A549 (cell line): ENCODE results near the gene SH3RF1. TPM values are rescaled to one million over a fixed set of nuclear protein-coding genes. Genes with fewer than 3 reads are reported as not detected.

ENCODE experiments used
- ATAC-seq, 2 experiments: fragments of 200-7000 bp in 1 of 2; fragments of >200 bp in 1 of 2; cut with Nextera tagmentation in 1 of 2; cut with Tn5 transposase in 1 of 2; 3 replicates each; pipeline versions ENCODE4 v1.8.0 to v1.9.1; 2018 to 2020; ENCODE audit warnings: mild to moderate bottlenecking in 1 of 2, moderate library complexity in 1 of 2
- CTCF ChIA-PET: fragments of 300-600 bp; sonication (Branson Sonifier 250); formaldehyde crosslinking; extraction: SDS; loops from one replicate; lab custom pipeline; 2021; ENCODE audit warnings: antibody characterized with exemption, inconsistent platforms; lab: Yijun Ruan, JAX
- POLR2A ChIA-PET: fragments of 350-600 bp; formaldehyde crosslinking; extraction: SDS; loops from one replicate; lab custom pipeline; 2021; ENCODE audit warnings: antibody characterized with exemption, inconsistent platforms; lab: Yijun Ruan, JAX
- DNase-seq, 2 experiments: peaks; one replicate each; pipeline versions ENCODE4 v3.0.0 to v3.0.0-alpha.2; 2011 to 2016; ENCODE audit warnings: low read depth in 1 of 2, low spot score in 1 of 2
- FAIRE-seq: peaks from 2 replicates; lab custom pipeline; 2011; peaks lifted over from hg19 to GRCh38; lab: Jason Lieb, UNC
- H3K27ac ChIP-seq, 2 experiments: fragments of >200 bp; sonication (Bioruptor Twin); formaldehyde crosslinking; 3 replicates each; pipeline ENCODE4 v1.5.1; 2016 to 2017
- H3K4me1 ChIP-seq: fragments of >200 bp; sonication (Bioruptor Twin); formaldehyde crosslinking; 3 replicates; pipeline ENCODE4 v1.6.1; 2016
- H3K4me2 ChIP-seq: fragments of >200 bp; sonication (Bioruptor Twin); formaldehyde crosslinking; 3 replicates; pipeline ENCODE4 v1.6.1; 2016
- H3K4me3 ChIP-seq: fragments of >200 bp; sonication (Bioruptor Twin); formaldehyde crosslinking; 3 replicates; pipeline ENCODE4 v1.5.1; 2016
- H3K9me3 ChIP-seq: fragments of >200 bp; sonication (Bioruptor Twin); formaldehyde crosslinking; 3 replicates; pipeline ENCODE4 v1.6.1; 2016
- CBX2 ChIP-seq: fragments of 200-600 bp; sonication (generic); IDR thresholded peaks from 2 replicates; pipeline ENCODE4 v1.6.1; 2016; ENCODE audit warnings: low read depth, mild to moderate bottlenecking, borderline replicate concordance
- CHD2 ChIP-seq: fragments of 150-350 bp; IDR thresholded peaks from 2 replicates; pipeline ENCODE4 v1.6.1; 2014; ENCODE audit warnings: low read length; ENCODE audit not compliant: partially characterized antibody
- CHD4 ChIP-seq: fragments of 200-600 bp; sonication (generic); IDR thresholded peaks from 2 replicates; pipeline ENCODE4 v1.6.1; 2016; ENCODE audit warnings: antibody characterized with exemption, mild to moderate bottlenecking, borderline replicate concordance
- E2F6 ChIP-seq: IDR thresholded peaks from 2 replicates; pipeline ENCODE4 v1.6.1; 2012; ENCODE audit warnings: low read depth, borderline replicate concordance
- EHF ChIP-seq: fragments of 250-450 bp; sonication (Bioruptor Pico); IDR thresholded peaks from 2 replicates; pipeline ENCODE4 v1.5.0; 2020; ENCODE audit warnings: mild to moderate bottlenecking
- ELK1 ChIP-seq: fragments of 150-350 bp; IDR thresholded peaks from 2 replicates; pipeline ENCODE4 v1.6.1; 2014; ENCODE audit warnings: low read depth, mild to moderate bottlenecking, low read length
- EP300 ChIP-seq, 2 experiments: fragments of >200 bp; sonication (Bioruptor Twin); formaldehyde crosslinking; IDR thresholded peaks; 2 replicates in 1 of 2; 3 replicates in 1 of 2; pipeline ENCODE4 v1.6.1; 2016 to 2017
- GATA3 ChIP-seq: IDR thresholded peaks from 2 replicates; pipeline ENCODE4 v1.6.1; 2012; ENCODE audit warnings: borderline replicate concordance
- HDAC2 ChIP-seq: fragments of 200-600 bp; sonication (generic); IDR thresholded peaks from 2 replicates; pipeline ENCODE4 v1.6.1; 2016
- HOXB5 ChIP-seq: fragments of 250-450 bp; sonication (Bioruptor Pico); IDR thresholded peaks from 2 replicates; pipeline ENCODE4 v1.5.0; 2020; ENCODE audit warnings: mild to moderate bottlenecking, moderate library complexity
- JUN ChIP-seq, 2 experiments: fragments of >200 bp; sonication (Bioruptor Twin); formaldehyde crosslinking; IDR thresholded peaks; 2 replicates in 1 of 2; 3 replicates in 1 of 2; pipeline ENCODE4 v1.6.1; 2016 to 2017
- KDM5A ChIP-seq: fragments of 200-600 bp; sonication (generic); IDR thresholded peaks from 2 replicates; pipeline ENCODE4 v1.6.1; 2016; ENCODE audit warnings: antibody characterized with exemption, mild to moderate bottlenecking
- MAZ ChIP-seq: fragments of 150-350 bp; IDR thresholded peaks from 2 replicates; pipeline ENCODE4 v1.6.1; 2014; ENCODE audit warnings: antibody characterized with exemption, low read depth, low read length, borderline replicate concordance
- RAD21 ChIP-seq, 2 experiments: fragments of >200 bp in 1 of 2; sonication (Bioruptor Twin) in 1 of 2; formaldehyde crosslinking in 1 of 2; IDR thresholded peaks in 1 of 2; conservative IDR thresholded peaks in 1 of 2; 2 replicates in 1 of 2; 3 replicates in 1 of 2; pipeline ENCODE4 v1.6.1; 2012 to 2018; ENCODE audit warnings: inconsistent platforms in 1 of 2
- ZNF302 ChIP-seq: fragments of 250-450 bp; sonication (Bioruptor Pico); IDR thresholded peaks from 2 replicates; pipeline ENCODE4 v1.9.0; 2021; ENCODE audit warnings: inconsistent platforms, mild to moderate bottlenecking, moderate library complexity
- ZSCAN20 ChIP-seq: fragments of 250-450 bp; sonication (Bioruptor Pico); IDR thresholded peaks from 2 replicates; pipeline ENCODE4 v1.8.0; 2022; ENCODE audit warnings: mild to moderate bottlenecking, moderate library complexity
- WGBS: methylation state at CpG from one replicate; pipeline ENCODE4 v1.1.6; 2017; ENCODE audit errors: missing lambda C conversion rate; 5-methylcytosine and 5-hydroxymethylcytosine counted together
- polyA plus RNA-seq, 4 experiments: library from polyadenylated mRNA; depleted of rRNA in 3 of 4; stranded (reverse); fragments of >200 nt; fragmentation: RNase III in 1 of 4; extraction: RNeasy Plus Mini Kit Qiagen cat#74134 plus additional on column Dnase treatment in 1 of 4; gene quantifications; 2 replicates in 3 of 4; 3 replicates in 1 of 4; pipeline ENCODE4 v1.2.3, GENCODE V29; 2011 to 2017

SH3RF1 gene
- polyA plus RNA-seq, 2 of the 4 experiments (the other 2 are of a cell fraction), result 8.0 to 15.1 TPM

GRCh38 chr4:169047956-169048355 lies 222.8 kb downstream of the SH3RF1 start:
- no peaks in the 10 kb centered on the region for H3K9me3 ChIP-seq
- DNase-seq, result no peak
- no peak overlapping the region for H3K4me2 ChIP-seq
- FAIRE-seq, result no peak
- CTCF ChIA-PET, result interaction anchor here (0.8 kb wide), 1 partner anchor 15 kb away, joined by 3 read pairs; no protein-coding TSS in a partner anchor
- ATAC-seq, result no peak
- POLR2A ChIA-PET, result no interaction called here
- H3K27ac ChIP-seq, result no peak overlapping the region
- no peak overlapping the region for H3K4me3 ChIP-seq
- WGBS, result 84% methylated on average over 4 of the region's 4 CpGs
- no peaks in the 10 kb centered on the region for H3K4me1 ChIP-seq
- TF ChIP-seq CBX2, result no peak
- no peak for TF ChIP-seq RAD21 (conservative IDR thresholded peaks at IDR 0.05 in 1 of 2, IDR thresholded peaks at IDR 0.05 in 1 of 2)

- POLR2A ChIA-PET, result no interaction called here
- H3K4me1 ChIP-seq, result no peaks in the 10 kb centered on the region
- H3K9me3 ChIP-seq, result no peaks in the 10 kb centered on the region
- CTCF ChIA-PET, result interaction anchor here (1.4 to 2.4 kb wide), 3 partner anchors 21 to 26 kb away, joined by 3 to 6 read pairs (median 4); no protein-coding TSS in a partner anchor
- ATAC-seq (0 out of 6 replicates have a peak, but pooled peaks of 1 of the 2 experiments have one; percentile 33), FAIRE-seq (no peak), DNase-seq (peak in 1 of 2 experiments; percentile 10)
- H3K4me3 ChIP-seq, result no peak overlapping the region
- WGBS, result 77% methylated on average over 15 of the region's 15 CpGs
- TF ChIP-seq RAD21 (conservative IDR thresholded peaks at IDR 0.05 in 1 of 2, IDR thresholded peaks at IDR 0.05 in 1 of 2) (peak in 1 of 2 experiments; percentile 13; a peak in 1 of 5 replicates), EHF (CRISPR knock-in tag) (no peak)
- no peak overlapping the region for H3K4me2 ChIP-seq
- no peak overlapping the region for H3K27ac ChIP-seq
These were observed 224.7 kb downstream of the SH3RF1 start for GRCh38 chr4:169045862-169046584.

GRCh38 chr4:169044714-169045447 lies 225.9 kb downstream of the SH3RF1 start:
- DNase-seq, result no peak
- no peak for ATAC-seq
- 91% methylated on average over 5 of the region's 5 CpGs for WGBS
- Histone ChIP-seq H3K27ac (no peak overlapping the region), H3K9me3 (no peaks in the 10 kb centered on the region), H3K4me1 (no peaks in the 10 kb centered on the region), H3K4me2 (no peak overlapping the region), H3K4me3 (no peak overlapping the region)
- TF ChIP-seq KDM5A (no peak), CHD2 (no peak), E2F6 (no peak), GATA3 (no peak), ZSCAN20 (CRISPR knock-in tag) (no peak), EP300 (IDR thresholded peaks at IDR 0.05) (no peak), CHD4 (no peak), ZNF302 (CRISPR knock-in tag) (no peak), RAD21 (conservative IDR thresholded peaks at IDR 0.05 in 1 of 2, IDR thresholded peaks at IDR 0.05 in 1 of 2) (no peak), MAZ (no peak), CBX2 (no peak), ELK1 (no peak), HOXB5 (CRISPR knock-in tag) (no peak), JUN (IDR thresholded peaks at IDR 0.05) (no peak), HDAC2 (no peak)
- ChIA-PET POLR2A (no interaction called here), CTCF (interaction anchor here (1.4 to 2.4 kb wide), 2 partner anchors 19 to 21 kb away, joined by 3 to 6 read pairs; no protein-coding TSS in a partner anchor)
- no peak for FAIRE-seq
